MM.1S (cell line): ENCODE measurements around the gene SLC43A3.

ENCODE experiments used
- DNase-seq: peaks from one replicate; pipeline ENCODE4 v3.0.0-alpha.2; 2015
- H2AFZ ChIP-seq: fragments of 300-600 bp; sonication (generic); 2 replicates; pipeline ENCODE4 v1.6.0; 2016; ENCODE audit warnings: antibody characterized with exemption, low read length
- H3F3A ChIP-seq: fragments of 300-600 bp; sonication (generic); 2 replicates; pipeline ENCODE4 v1.6.1; 2016; ENCODE audit warnings: mild to moderate bottlenecking, antibody characterized with exemption, low read length, moderate library complexity, mixed read lengths; ENCODE audit not compliant: insufficient read depth
- H3K27ac ChIP-seq: fragments of 300-600 bp; sonication (generic); 2 replicates; pipeline ENCODE4 v1.5.1; 2016; ENCODE audit warnings: mild to moderate bottlenecking, low read length
- H3K27me3 ChIP-seq: fragments of 300-600 bp; sonication (generic); replicated peaks from 2 replicates; pipeline ENCODE4 v1.6.0; 2016; ENCODE audit warnings: low read length; ENCODE audit not compliant: insufficient read depth
- H3K36me3 ChIP-seq: fragments of 300-600 bp; sonication (generic); replicated peaks from 2 replicates; pipeline ENCODE4 v1.6.1; 2016; ENCODE audit warnings: mild to moderate bottlenecking, low read length, mixed read lengths; ENCODE audit not compliant: insufficient read depth
- H3K4me1 ChIP-seq: fragments of 300-600 bp; sonication (generic); 2 replicates; pipeline ENCODE4 v1.6.1; 2016; ENCODE audit warnings: low read length, mixed read lengths
- H3K4me2 ChIP-seq: fragments of 300-600 bp; sonication (generic); 2 replicates; pipeline ENCODE4 v1.6.0; 2016; ENCODE audit warnings: low read depth, low read length
- H3K4me3 ChIP-seq: fragments of 300-600 bp; sonication (generic); 2 replicates; pipeline ENCODE4 v1.5.1; 2016; ENCODE audit warnings: low read length, mixed read lengths
- H3K79me2 ChIP-seq: fragments of 300-600 bp; sonication (generic); 2 replicates; pipeline ENCODE4 v1.6.1; 2016; ENCODE audit warnings: mixed run types, low read length, mixed read lengths
- H3K9ac ChIP-seq: fragments of 300-600 bp; sonication (generic); 2 replicates; pipeline ENCODE4 v1.6.1; 2016; ENCODE audit warnings: low read length, mixed read lengths
- H3K9me2 ChIP-seq: fragments of 300-600 bp; sonication (generic); replicated peaks from 2 replicates; pipeline ENCODE4 v1.6.1; 2016; ENCODE audit warnings: mild to moderate bottlenecking, low read length, mixed read lengths; ENCODE audit not compliant: insufficient read depth
- H3K9me3 ChIP-seq: fragments of 300-600 bp; sonication (generic); replicated peaks from 2 replicates; pipeline ENCODE4 v1.6.1; 2016; ENCODE audit warnings: mild to moderate bottlenecking, low read length, mixed read lengths; ENCODE audit not compliant: insufficient read depth
- H4K20me1 ChIP-seq: fragments of 300-600 bp; sonication (generic); 2 replicates; pipeline ENCODE4 v1.6.1; 2016; ENCODE audit warnings: mild to moderate bottlenecking, low read length, moderate library complexity, mixed read lengths; ENCODE audit not compliant: insufficient read depth
- EZH2 ChIP-seq: fragments of 300-600 bp; sonication (generic); optimal IDR thresholded peaks from 2 replicates; pipeline ENCODE3; 2017; ENCODE audit warnings: low read depth, mild to moderate bottlenecking, antibody characterized with exemption, low read length, mixed read lengths
- EZH2phosphoT487 ChIP-seq: fragments of 300-600 bp; sonication (generic); IDR thresholded peaks from 2 replicates; pipeline ENCODE4 v1.6.1; 2018; ENCODE audit warnings: antibody characterized with exemption, low read length
- TF ChIP-seq, protein P1 (sequence below): fragments of 300-600 bp; sonication (generic); IDR thresholded peaks from 2 replicates; pipeline ENCODE4 v1.5.1; 2016; ENCODE audit warnings: antibody characterized with exemption, low read length, mixed read lengths

Gene SLC43A3

DNA sequence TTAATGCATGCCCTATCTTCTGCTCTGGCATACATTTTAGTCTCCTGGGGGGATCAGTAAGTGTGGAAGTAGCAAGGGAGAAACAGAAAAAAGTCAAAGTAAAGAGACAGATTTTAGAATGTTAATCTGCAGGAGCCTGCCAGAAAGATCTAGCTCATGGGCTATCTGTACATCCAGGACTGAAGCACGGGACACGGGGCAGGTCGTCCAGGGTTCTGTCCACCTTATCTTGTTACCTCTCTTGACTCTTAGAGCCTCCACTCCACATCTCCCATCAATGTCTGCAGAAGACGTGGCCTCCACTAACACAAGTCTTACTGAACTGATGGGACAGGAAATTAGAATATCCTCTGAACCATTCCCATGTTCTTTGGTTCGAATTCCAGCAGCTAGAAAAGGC lies 1.7 kb upstream of the SLC43A3 start:
- Histone ChIP-seq H3K36me3 (no peaks in the 10 kb centered on the region), H3K27me3 (no peaks in the 10 kb centered on the region), H3K4me1 (peaks cover 23% of the 10 kb centered on the region), H3K4me3 (no peak overlapping the region), H3K79me2 (no peaks in the 10 kb centered on the region), H3K9me3 (no peaks in the 10 kb centered on the region), H2AFZ (no peak overlapping the region), H3K9me2 (no peaks in the 10 kb centered on the region), H4K20me1 (no peaks in the 10 kb centered on the region), H3K27ac (no peak overlapping the region), H3K9ac (no peak overlapping the region), H3F3A (peaks cover 8% of the 10 kb centered on the region), H3K4me2 (no peak overlapping the region)
- no peak for DNase-seq
- no peak for TF ChIP-seq EZH2phosphoT487
- TF ChIP-seq EZH2, result no peak
- TF ChIP-seq, protein P1, sequence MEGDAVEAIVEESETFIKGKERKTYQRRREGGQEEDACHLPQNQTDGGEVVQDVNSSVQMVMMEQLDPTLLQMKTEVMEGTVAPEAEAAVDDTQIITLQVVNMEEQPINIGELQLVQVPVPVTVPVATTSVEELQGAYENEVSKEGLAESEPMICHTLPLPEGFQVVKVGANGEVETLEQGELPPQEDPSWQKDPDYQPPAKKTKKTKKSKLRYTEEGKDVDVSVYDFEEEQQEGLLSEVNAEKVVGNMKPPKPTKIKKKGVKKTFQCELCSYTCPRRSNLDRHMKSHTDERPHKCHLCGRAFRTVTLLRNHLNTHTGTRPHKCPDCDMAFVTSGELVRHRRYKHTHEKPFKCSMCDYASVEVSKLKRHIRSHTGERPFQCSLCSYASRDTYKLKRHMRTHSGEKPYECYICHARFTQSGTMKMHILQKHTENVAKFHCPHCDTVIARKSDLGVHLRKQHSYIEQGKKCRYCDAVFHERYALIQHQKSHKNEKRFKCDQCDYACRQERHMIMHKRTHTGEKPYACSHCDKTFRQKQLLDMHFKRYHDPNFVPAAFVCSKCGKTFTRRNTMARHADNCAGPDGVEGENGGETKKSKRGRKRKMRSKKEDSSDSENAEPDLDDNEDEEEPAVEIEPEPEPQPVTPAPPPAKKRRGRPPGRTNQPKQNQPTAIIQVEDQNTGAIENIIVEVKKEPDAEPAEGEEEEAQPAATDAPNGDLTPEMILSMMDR, result no peak

DNA sequence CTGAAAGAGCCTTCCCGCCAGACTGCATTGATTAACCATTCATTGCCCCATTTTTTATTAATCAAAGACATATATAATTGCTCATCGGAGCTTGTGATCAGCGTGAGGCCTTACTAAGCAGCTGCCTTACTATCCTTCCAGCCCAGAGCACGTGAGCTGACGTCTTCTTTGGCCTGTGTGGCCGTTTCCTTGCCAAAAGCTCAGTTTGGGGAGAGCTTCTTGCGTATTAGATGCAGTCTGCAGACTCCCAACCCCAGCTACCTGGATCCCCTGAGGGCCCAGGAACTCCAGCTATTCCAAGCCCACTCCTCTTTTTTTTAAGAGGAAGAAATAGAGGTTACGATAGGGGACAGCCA lies 784 bp upstream of the SLC43A3 start:
- peaks cover 8% of the 10 kb centered on the region for H3F3A ChIP-seq
- H3K27me3 ChIP-seq, result no peaks in the 10 kb centered on the region
- H2AFZ ChIP-seq, result no peak overlapping the region
- no peaks in the 10 kb centered on the region for H3K36me3 ChIP-seq
- H3K9me3 ChIP-seq, result no peaks in the 10 kb centered on the region
- no peak for DNase-seq
- H3K9ac ChIP-seq, result no peak overlapping the region
- H3K4me2 ChIP-seq, result no peak overlapping the region
- H3K27ac ChIP-seq, result no peak overlapping the region
- H3K79me2 ChIP-seq, result no peaks in the 10 kb centered on the region
- H4K20me1 ChIP-seq, result no peaks in the 10 kb centered on the region
- no peaks in the 10 kb centered on the region for H3K9me2 ChIP-seq
- peaks cover 23% of the 10 kb centered on the region for H3K4me1 ChIP-seq
- no peak for TF ChIP-seq EZH2
- TF ChIP-seq, protein P1, result no peak
- TF ChIP-seq EZH2phosphoT487, result no peak
- H3K4me3 ChIP-seq, result no peak overlapping the region

DNA sequence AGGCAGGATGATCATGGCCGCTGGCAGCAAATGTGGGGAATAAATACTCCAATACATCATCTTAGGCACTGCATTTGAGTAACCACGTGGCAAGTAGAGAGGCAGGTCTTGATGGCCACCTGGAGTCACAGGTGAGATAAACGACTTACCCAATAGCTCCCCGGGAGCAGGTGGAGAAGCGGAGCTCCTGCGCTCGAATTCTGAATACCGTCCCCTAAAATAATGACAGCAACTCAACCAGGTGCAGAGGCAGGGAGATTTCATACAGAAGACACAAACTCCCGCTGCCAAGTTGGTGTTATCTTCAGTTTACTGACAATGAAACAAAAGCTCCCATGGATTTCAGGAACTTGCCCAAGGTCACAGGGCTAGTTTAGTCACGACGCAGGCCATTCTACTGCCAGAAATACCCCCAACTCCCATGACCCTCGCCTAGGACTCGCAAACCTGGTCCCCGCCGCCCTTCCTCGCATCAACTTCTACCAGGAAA lies 437 bp downstream of the SLC43A3 start:
- Histone ChIP-seq H3K4me3 (peak overlapping the region; percentile 3; the same call in 1 of the 2 replicates), H3K27ac (no peak overlapping the region), H3K79me2 (no peaks in the 10 kb centered on the region), H3K36me3 (no peaks in the 10 kb centered on the region), H3K4me2 (no peak overlapping the region), H3K27me3 (no peaks in the 10 kb centered on the region), H2AFZ (no peak overlapping the region), H4K20me1 (no peaks in the 10 kb centered on the region), H3K9ac (no peak overlapping the region), H3K4me1 (peaks cover 23% of the 10 kb centered on the region), H3K9me3 (no peaks in the 10 kb centered on the region), H3K9me2 (no peaks in the 10 kb centered on the region), H3F3A (peaks cover 8% of the 10 kb centered on the region)
- no peak for DNase-seq
- TF ChIP-seq, protein P1, result no peak
- TF ChIP-seq EZH2phosphoT487 (no peak), EZH2 (no peak)
